ENCODE data around the gene CREG1.

GRCh38 chr1:167592475-167592874, 38.9 kb upstream of the CREG1 start:
- no peak for TF ChIP-seq POLR2A (IDR thresholded peaks at IDR 0.05)
- no peak for TF ChIP-seq CTCF (IDR thresholded peaks at IDR 0.05)

Data from right lobe of liver (tissue), 4 donors.